HG03280 (cell line): Measurements from ENCODE around the gene HYAL2.
"Not testable (repeated sequence)": the region's sequence is repeated elsewhere in the genome, so short reads cannot be mapped to it uniquely, and the experiment has no call there.

ENCODE experiments used
- ATAC-seq: cut with Tn5 transposase; IDR thresholded peaks from one replicate; pipeline ENCODE4 v1.9.1; 2021; ENCODE audit warnings: mild to moderate bottlenecking, moderate library complexity; ENCODE audit not compliant: unreplicated experiment

HYAL2 gene

GRCh38 chr3:50272911-50273688 is 49.4 kb downstream of the HYAL2 start:
- peak; percentile 82 for ATAC-seq

DNA sequence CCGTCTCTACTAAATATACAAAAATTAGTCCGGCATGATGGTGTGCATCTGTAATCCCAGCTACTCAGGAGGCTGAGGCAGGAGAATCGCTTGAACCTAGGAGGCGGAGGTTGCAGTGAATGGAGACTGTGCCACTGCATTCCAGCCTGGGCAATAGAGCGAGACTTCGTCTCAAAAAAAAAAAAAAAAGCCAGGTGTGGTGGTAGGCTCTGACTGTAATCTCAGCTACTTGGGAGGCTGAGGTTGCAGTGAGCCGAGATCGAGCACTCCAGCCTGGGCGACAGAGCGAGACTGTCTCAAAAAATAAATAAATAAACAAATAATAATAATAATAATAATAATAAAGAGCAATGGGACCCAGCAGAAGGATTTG is 50.0 kb downstream of the HYAL2 start:
- ATAC-seq, result not testable (repeated sequence)

DNA sequence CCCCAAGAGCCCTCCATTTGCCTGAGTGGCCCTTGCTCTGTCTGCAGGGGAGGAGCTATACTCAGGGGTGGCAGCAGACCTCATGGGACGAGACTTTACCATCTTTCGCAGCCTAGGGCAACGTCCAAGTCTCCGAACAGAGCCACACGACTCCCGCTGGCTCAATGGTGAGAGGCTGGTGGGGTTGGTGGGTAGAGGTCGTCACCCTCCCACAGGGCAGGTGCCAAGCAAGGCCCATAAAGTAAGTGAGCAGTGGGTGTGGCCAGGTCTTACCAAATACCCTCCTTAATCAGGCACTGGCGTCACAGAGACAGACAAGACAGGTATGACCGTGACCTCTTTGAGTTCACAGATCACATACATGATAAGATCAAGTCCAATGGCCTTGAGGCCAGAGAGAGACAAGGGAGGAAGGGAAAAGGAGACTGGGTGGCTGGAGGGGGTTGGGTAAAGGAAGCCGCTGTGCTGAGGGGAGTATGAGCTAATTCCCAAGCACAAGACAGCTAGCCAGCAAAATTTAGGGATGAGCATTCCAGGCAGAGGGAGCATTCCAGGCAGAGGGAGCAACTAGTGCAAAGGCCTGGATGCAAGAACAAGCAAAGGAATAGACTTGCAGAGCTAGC is 51.1 kb downstream of the HYAL2 start:
- no peak for ATAC-seq

DNA sequence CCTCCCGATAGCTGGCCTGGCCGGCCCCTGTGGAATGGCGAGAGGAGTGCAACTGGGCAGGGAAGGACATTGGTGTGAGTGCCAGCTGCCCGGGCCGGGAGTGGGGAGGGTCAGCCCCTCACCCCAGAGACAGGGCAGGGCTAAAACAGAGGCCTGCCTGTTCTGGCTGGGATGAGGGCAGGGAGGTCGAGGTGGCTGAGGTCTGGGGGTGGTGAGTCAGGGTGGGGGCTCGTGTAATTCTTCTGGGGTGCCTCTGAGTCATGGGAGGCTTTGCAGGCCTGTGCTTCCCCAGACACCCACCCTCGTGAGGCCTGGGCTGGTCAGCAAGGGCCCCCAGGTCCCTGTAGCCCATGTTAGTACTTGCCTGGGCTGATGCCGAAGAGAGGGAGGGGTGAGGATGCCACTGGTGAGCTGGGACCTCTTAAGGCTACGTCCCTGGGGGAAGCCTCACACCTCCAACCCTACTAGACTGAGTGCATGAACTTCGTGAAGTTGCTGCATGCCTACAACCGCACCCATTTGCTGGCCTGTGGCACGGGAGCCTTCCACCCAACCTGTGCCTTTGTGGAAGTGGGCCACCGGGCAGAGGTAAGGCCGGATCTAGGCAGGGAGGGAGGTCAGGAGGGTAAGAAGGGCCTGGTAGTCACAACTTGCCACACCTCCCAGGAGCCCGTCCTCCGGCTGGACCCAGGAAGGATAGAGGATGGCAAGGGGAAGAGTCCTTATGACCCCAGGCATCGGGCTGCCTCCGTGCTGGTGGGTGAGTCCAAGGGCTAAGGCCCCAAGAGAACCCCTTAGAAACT is 51.9 kb downstream of the HYAL2 start:
- ATAC-seq, result no peak

DNA sequence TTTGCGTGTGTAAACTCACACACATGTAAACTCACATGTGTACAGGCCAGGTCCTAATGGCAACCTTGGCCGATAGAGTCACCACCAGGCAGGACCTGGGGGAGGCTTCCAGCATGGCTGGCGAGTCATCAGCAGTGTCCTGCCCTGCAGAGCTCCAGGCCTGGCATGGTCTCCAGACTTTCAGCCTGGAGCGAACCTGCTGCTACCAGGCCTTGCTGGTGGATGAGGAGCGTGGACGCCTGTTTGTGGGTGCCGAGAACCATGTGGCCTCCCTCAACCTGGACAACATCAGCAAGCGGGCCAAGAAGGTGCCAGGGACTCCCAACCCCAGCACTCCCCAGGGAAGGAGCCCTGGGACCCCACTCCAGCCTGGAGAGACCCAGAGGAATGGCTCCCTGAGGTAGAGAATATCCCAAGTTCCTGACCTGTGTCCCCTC is 52.5 kb downstream of the HYAL2 start:
- no peak for ATAC-seq

DNA sequence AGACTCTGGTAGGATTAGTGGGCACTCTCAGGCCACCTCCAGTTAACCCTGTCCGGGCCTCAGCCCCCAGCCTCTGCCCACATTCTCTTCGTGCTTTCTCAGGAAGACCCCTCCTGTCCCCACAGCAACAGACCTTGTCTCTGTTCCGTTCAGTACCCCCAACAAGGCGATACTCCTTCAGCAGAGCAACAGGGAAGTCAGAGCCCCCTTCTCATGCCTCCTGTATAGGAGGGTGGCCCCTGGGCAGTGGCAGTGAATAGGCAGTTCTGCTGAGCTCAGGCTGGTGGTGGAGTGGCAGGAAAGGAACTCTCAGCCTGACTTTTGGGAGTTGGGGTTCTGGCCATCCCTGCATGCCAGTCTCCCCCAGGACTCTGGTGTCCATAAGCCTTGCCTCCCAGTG is 53.1 kb downstream of the HYAL2 start:
- no peak for ATAC-seq

DNA sequence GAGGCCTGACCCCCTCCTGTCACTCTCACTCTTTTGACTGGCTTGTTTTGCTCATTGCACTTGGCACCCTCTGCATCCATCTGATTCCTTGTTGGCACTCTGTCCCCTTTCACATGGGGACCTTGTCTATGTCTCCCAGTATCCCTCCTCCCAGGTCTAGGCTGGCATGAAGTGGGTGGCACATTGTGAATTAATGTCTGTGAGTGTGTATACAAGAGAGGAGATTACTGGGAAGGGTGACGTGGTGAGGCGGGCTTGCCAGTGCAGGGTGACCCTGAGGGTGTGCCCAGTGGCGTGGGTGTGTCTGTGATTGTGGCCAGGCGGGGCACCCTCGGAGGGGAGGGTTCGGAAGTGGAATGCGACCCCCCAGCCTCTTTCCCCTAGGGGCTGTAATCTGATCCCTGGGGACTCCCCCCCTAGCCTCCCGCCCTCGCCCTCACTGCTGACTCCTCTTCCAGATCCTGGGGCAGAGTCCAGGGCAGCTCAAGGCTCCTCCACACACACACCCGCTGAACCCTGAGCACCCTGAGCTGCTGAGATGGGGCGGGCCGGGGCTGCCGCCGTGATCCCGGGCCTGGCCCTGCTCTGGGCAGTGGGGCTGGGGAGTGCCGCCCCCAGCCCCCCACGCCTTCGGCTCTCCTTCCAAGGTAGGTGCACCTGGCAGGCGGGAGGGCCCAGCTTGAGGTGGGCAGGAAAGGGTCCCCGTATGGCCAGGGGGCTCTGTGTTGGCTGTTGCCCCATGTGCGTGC is 53.7 kb downstream of the HYAL2 start, which contains the start of gene SEMA3B:
SEMA3B (plus strand) TSS at position 445 of the 749 bp plus-strand sequence; CDS start at position 539, 94 bp downstream.
- no peak for ATAC-seq

- ATAC-seq, result no peak
Measured at GRCh38 chr3:50268276-50268675, 54.3 kb downstream of the HYAL2 start.
